ENCODE data around the gene ABCA7.

ABCA7 gene, protein sequence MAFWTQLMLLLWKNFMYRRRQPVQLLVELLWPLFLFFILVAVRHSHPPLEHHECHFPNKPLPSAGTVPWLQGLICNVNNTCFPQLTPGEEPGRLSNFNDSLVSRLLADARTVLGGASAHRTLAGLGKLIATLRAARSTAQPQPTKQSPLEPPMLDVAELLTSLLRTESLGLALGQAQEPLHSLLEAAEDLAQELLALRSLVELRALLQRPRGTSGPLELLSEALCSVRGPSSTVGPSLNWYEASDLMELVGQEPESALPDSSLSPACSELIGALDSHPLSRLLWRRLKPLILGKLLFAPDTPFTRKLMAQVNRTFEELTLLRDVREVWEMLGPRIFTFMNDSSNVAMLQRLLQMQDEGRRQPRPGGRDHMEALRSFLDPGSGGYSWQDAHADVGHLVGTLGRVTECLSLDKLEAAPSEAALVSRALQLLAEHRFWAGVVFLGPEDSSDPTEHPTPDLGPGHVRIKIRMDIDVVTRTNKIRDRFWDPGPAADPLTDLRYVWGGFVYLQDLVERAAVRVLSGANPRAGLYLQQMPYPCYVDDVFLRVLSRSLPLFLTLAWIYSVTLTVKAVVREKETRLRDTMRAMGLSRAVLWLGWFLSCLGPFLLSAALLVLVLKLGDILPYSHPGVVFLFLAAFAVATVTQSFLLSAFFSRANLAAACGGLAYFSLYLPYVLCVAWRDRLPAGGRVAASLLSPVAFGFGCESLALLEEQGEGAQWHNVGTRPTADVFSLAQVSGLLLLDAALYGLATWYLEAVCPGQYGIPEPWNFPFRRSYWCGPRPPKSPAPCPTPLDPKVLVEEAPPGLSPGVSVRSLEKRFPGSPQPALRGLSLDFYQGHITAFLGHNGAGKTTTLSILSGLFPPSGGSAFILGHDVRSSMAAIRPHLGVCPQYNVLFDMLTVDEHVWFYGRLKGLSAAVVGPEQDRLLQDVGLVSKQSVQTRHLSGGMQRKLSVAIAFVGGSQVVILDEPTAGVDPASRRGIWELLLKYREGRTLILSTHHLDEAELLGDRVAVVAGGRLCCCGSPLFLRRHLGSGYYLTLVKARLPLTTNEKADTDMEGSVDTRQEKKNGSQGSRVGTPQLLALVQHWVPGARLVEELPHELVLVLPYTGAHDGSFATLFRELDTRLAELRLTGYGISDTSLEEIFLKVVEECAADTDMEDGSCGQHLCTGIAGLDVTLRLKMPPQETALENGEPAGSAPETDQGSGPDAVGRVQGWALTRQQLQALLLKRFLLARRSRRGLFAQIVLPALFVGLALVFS (N-terminal part only)

DNA sequence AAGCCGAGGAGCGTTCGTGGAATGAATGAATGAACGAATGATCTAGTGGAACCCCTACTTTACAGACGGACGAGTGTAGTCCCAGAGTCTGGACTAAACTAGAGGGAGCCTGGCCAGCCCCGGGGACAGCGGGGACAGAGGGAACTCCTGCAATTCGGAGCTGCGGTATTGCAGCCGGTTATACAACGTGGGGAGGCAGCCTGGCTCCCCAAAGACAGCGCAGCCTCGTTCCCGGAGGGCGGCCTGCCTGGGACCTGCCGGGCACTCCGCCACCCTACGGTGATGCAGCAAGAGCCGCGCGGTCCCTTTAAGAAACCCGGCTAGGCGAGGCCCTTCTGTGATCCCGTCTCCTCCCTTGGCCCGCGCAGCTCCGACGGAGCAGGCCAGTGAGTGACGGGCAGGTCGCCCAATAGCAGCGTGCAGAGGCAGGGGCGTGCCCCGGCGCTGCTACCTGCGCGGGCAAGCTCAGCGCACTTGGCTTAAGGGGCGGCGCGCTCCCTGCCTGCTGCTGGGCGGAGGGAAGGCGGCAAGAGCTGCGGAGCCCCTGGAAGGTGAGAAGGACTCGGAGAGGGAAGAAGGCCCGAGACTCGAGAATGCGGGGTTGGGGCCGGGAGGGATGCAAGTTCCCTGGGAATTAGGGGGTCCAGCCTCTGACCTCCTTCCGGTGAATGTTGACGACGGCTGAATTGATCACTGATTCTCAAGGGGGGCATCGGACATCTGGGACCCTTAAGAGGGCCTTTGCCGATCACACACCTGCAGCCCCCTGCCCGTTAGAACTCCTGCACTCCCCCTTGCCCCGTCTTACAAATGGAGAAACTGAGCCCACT, at the start of gene ABCA7:
TSS of gene ABCA7 (plus strand) at position 462 of the 830 bp plus-strand sequence. CDS start 1,255 bp downstream, outside the sequence.
- DNase-seq: peak; percentile 91

DNA sequence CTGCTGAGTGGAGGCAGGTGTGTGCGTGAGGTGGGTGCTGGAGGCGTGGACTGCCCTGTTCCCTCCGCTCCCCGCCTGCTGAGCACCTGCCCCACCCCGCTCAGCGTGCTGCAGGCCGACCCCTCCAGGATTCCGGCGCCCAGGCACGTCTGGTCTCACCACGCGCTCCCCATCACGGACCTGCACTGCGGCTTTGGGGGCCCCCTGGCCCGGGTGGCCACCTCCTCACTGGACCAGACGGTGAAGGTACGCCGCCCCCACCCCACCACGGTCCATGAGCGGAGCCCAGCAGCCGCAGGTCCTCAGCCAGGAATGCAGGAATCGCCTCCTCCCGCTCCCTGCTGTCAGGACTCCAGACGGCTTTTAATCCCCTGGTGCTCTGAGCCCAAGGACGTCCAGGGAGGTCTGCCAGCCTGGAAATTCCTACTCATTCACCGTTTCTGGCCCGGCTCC, 49.8 kb upstream of the ABCA7 start:
- DNase-seq: no peak

DNA sequence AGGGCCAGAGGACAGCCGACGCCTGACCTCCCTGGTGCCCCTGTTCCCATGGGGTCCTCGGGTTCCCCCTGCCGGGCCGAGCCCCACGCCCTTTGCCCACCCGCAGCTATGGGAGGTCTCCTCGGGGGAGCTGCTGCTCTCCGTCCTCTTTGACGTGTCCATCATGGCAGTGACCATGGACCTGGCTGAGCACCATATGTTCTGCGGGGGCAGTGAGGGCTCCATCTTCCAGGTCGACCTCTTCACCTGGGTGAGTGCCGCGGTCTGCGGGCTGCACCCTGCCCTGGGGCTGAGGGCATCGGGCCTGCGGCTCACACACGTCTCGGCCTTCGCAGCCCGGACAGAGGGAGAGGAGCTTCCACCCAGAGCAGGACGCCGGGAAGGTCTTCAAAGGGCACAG, 49.2 kb upstream of the ABCA7 start:
- DNase-seq: no peak

DNA sequence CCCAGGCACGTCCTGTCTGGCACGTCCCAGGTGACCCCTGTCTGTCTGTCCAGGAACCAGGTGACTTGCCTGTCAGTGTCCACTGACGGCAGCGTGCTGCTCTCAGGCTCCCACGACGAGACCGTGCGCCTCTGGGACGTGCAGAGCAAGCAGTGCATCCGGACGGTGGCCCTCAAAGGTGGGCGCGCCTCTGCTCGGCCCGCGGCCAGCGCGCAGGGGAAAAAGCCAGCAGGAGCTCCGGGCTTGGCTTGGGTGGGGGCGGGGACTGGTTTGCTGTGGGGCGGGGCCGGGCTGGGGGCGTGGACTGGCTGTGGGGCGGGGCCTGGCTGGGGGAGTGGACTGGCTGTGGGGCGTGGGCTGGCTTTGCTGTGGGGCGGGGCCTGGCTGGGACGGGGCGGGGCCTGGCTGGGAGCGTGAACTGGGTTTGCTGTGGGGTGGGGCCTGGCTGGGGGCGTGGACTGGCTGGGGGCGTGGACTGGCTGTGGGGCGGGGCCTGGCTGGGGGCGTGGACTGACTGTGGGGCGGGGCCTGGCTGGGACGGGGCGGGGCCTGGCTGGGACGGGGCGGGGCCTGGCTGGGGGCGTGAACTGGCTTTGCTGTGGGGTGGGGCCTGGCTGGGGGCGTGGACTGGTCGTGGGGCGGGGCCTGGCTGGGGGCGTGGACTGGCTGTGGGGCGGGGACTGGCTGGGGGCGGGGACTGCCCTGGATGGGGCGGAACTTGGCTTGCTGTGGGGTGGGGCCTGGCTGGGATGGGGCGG, 48.6 kb upstream of the ABCA7 start:
- DNase-seq: no peak

DNA sequence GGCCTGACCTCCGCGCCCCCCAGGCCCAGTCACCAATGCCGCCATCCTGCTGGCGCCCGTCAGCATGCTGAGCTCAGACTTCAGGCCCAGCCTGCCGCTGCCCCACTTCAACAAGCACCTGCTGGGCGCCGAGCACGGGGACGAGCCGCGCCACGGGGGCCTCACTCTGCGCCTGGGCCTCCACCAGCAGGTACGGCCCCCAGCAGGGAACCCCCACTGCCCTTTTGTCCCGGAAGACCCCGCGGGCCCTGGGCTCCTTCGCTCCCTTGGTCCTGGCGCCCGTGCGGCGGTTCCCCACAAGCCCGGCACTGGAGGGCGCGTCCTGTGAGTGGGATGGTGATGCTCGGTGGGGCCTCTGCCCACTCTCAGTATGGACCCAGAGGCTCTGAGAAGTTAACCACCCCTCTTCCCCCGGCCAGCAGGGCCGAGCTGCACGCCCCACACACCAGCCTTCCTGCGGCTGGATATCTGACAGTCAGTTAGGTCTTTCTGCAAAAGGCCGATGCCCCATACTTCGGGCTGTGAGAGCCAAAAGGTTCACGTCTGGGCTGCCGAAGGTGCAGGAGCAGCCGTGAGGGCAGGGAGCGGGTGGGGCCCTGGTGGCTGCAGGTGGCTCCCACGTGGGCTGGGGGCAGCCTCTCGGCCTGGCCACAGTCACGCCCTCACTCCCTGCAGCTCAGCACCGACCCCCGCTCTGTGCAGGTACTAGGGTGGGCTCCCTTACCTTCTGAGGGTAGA, 47.8 kb upstream of the ABCA7 start:
- no peak for DNase-seq

DNA sequence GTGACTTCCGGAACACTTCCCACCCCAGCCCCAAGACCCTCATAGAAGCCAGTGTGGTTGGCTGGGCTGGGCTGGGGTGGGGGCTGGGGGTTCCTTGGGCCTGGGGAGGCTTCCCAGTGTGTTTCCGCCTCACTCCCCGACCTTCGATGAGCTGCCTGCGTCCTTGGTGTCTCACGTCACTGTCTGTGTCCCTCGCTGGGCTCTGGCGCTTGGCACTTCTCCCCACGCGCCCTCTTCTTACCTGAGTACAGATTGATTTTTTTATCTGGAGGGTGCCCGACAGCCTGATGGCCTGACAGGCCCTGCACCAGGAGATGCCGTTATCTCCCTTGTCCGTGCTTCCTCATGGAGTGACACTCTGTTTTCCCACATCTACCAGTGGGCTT, 47.2 kb upstream of the ABCA7 start:
- DNase-seq: no peak

DNA sequence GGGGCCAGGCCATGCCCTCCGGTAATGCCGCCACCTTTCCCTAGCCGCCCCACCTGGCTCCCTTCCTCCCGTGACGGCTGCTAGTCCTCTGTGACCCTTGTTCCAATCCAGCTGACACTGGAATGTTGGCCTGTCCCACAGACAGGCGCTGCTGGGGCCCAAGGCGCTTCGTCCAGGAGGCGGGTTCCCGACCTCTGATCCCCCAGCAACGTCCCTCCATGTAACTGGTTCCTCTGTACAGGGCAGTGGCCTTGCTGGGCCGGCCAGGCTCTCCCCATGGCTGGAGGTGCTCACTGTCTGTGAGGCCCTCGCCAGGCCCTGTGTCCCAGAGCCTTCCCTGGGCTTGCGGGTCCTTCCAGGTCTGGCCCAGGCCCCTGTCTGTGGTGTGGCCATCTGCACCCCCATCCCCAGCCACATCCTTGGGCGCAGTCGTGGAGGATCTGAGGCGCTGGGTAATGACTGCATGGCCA, 46.5 kb upstream of the ABCA7 start:
- DNase-seq: no peak

DNA sequence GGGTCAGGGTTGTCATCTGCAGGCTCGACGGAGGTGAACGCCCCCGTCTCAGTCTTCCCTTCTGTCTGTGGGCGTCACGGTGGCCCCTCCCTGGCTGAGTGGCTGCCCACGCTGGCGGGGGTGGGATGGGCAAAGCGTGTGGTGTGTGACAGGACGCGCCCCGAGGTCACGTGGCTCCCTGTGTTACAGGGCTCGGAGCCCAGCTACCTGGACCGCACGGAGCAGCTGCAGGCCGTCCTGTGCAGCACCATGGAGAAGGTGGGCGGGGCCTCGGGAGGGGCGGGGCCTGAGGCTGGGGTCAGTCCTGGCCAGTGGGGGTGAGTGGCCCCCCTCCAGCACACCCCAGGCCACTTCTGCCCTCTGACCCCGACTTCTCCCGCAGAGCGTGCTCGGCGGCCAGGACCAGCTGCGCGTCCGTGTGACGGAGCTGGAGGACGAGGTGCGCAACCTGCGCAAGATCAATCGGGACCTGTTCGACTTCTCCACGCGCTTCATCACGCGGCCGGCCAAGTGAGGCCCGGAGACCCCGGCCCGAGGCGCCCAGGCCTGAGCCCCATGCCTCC, 46.0 kb upstream of the ABCA7 start:
- no peak for DNase-seq

DNA sequence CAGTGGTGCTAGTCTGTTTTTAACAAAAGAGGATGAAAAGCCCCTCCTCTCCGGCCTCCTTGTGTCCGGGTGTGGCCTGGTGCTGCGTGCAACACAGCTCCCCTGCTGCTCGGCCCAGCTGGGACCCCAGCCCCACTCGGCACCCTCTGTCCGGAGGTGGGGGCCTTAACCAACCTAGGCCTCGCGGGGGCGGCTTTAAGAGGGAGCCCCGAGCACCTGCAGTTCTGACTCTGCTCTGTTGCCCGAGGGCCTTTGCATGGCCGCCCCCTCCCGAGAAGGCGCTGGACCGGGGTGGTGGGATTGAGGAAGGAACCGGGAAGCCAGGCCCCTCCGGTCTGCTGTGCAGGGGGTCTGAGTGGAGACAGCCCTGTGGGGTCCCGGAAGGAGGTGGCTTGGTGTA, 45.4 kb upstream of the ABCA7 start:
- no peak for DNase-seq

DNA sequence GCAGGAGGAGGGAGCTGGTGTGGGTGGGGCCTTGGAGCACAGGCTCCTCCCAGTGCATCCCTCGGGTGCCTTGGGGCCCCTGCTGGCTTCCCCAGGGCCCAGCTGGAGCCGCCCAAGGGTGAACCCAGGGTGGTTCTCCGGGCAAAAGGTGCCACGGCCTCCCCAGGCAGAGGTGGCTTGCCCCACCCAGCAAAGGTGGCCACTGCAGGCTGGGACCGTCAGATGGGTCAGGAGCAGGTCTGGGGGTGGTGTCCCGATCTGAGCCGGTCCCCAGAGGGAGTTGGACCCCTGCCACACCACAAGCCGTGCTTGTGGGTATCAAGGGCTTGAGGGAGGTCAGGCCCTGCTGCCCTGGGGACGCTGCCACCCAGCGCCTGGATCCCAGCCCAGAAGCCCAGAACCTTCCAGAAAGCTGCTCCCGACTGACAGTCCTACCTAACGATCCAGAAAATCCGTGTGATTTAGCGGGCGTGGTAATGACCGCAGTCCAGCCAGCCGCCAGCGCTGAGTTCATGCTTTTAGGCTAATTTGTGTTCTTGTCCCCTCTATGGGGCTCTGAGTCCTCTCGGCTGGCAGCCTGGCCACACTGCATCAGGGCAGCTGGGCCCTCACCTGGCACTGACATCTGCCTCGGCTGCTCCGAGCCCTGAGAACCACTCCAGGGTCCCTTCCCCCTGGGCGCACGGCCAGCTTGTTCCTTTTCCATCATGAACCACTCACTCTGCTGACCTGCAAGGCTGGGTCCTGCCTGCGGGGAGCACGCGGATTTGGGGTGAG, 44.7 kb upstream of the ABCA7 start:
- DNase-seq: no peak

DNA sequence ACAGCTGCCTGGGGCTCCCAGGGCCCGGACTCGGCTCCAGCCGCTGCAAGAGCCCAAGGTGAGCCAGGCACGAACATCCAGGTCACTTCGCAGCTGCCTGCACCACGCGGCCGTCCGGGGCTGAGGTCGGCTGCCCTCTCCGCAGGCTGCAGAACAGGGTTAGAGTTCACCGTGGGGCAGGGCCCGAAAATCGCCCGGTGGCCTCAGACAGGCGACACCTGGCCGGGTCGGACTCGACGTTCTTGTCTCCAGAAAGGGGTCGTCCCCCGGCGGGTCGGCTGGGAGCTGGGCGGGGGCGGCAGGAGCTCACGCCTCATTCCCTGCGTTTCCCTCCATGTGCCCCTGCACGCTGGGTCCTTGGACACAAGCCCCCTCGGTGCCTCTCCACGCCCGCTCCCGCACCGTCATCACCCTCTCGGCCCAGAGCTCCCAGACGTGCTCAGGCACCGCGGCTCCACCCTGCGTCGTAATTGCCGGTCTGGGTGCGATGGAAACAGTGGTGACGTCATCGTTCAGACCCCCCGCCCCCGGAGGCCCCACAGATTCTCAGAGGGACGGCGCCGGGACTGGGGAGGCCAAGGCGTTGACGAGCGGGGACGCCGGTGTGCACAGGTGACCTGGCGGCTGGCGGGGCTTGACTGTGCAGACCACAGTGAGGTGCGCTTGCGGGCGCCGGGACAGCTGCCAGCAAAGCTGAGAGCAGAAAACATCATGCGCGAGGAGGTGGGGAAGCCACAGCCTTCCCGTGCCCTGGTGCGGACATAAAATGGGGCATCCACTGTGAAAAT, 43.7 kb upstream of the ABCA7 start:
- DNase-seq: no peak

DNA sequence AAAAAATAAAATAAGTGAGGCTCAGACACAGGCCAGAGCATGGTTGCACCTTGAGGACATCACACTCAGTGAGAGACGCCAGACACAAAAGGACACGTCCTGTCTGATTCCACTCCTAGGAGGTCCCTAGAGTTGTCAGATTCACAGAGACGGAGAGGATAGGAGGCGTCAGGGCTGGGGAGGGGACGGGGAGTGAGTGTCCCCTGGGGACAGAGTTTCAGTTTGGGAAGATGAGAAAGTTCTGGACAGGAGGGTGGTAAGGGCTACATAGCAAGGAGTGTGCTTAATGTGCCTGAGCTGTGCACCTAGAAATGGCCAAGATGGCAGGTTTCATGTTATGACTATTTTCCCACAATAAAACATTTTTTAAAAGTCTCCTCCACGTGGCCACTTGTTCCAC, 41.8 kb upstream of the ABCA7 start:
- no peak for DNase-seq

DNA sequence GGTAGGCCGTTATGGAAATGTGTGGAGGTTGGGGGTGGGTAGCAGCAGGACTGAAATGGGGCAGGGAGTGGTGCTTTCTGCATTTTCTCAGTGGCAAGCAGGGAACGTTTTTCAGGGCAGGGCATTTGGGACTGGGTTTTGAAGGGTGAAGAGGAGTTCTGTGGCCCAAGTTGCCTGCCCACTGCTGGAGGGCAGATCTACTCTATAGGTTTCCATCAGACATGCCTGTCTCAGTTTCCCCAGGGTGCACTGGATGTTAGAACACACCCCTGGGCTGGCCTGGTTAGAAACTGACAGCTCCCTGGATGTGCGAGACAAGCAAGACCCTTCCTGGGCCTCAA, 40.6 kb upstream of the ABCA7 start:
- DNase-seq: no peak

DNA sequence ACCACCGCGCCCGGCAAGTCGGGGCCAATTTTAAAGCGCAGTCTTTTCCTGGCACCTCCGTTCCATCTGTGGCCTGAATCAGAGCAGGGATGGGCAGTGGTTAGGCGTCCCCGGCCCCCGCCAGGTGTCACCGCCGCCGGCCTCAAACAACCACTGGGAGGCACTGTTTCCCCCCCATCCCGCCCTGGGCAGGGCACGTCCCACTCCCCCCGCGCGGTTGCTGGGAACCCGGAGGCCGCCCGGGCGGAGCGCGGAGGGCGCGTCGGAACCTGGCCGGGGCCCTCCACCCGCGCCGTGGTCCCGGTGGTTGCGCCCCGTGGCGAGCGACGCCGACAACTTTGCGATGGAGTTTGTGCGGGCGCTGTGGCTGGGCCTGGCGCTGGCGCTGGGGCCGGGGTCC, 39.8 kb upstream of the ABCA7 start, which contains the start of gene GRIN3B:
TSS of gene GRIN3B (plus strand) at position 325 of the 400 bp plus-strand sequence. CDS start at position 344, 19 bp downstream.
- DNase-seq: no peak

DNA sequence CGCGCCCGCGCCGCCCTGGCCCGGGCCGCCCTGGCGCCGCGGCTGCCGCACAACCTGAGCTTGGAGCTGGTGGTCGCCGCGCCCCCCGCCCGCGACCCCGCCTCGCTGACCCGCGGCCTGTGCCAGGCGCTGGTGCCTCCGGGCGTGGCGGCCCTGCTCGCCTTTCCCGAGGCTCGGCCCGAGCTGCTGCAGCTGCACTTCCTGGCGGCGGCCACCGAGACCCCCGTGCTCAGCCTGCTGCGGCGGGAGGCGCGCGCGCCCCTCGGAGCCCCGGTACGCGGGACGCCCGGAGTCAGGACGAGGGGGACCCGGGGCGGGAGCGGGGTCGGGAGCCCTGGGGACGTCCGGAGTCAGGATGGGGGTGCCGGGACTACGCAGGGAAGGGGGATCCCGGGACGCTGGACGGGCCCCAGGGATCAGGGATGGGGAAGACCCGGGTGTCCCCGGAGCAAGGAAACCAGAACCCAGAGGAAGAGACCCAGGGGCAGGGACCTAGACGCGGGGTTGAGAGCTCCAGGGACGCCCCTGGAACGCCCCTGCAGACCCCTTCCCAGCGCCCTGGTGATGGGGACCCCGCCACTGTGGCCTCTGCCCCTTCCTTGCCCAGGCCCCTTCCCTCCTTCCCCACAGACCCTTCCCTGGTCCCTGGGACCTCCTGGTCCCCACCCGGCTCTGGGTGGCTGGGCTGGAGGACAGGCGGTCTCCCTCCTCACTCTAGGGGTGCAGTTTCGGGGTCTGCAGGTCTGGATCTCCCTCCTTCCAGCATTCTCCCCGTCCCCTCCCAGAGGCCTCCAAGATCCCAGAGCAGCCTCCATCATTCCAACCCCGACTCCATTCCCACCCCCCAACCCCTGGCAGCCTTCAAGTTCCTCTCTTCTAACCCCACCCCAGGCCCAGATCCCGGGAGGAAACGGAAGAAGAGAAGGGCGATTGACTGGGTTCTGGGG, 39.0 kb upstream of the ABCA7 start:
- no peak for DNase-seq

DNA sequence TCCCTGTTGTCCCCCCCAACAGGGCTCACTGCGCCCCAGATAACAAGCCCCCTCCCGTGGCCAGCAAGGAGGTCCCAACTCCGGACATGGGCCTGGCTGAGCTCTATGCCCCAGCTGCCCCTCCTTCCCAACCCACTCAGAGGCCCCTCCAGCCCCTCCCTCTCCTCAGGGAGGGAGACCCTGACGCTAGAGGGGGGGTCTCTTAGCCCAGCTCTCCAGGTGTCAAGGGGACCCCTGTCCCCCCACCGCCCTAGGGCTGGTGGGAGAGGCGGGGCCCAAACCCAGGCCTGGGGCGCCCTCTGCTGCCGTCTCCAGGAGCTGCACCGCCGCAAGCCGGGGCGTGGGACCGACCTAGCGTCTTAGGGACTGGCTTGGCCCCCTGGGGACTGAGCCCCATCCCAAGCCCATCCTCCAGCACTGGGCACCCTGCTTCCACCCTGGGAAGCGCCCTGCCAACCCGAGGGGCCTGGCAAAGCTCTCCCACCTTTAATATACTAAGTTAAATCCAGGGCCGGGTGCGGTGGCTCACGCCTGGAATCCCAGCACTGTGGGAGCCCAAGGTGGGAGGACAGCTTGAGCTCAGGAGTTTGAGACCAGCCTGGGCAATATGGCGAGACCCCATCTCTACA, 38.3 kb upstream of the ABCA7 start:
- DNase-seq: no peak

DNA sequence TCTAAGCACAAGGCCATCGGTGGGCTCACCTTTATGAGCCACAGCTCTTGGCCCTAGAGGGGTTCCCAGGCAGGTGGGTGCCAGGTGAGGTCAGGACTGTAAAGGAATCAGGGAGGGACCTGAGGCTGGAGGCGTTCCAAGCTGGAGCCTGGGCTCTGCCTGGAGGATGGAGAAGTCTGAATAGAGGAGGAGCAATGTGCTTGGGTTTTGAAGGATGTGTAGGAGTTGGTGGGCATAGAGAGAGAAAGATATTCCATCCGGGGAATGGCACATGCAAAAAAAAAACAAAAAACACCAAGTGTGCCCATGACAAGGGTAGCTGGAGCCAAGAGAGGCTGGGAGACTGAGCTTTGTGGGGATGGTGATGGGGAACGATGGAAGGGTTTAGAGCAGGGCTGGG, 37.3 kb upstream of the ABCA7 start:
- no peak for DNase-seq
